Mesenchymal stem cell (in vitro differentiated cells and primary cell): Measurements from ENCODE around the gene MYOZ1.
"Not testable (repeated sequence)": the region's sequence is repeated elsewhere in the genome, so short reads cannot be mapped to it uniquely, and the experiment has no call there.

Experiments used
- DNase-seq: peaks from one replicate; pipeline ENCODE4 v3.0.0-alpha.2; 2013
- H2AFZ ChIP-seq: one replicate; pipeline ENCODE4 v1.6.1; 2013; ENCODE audit warnings: low read depth, mild to moderate bottlenecking, control low read depth, inconsistent platforms, low read length, moderate library complexity
- H2AK5ac ChIP-seq: 2 replicates; pipeline ENCODE4 v1.6.1; 2013; ENCODE audit warnings: low read length, moderate library complexity, mild to moderate bottlenecking, inconsistent platforms; ENCODE audit not compliant: severe bottlenecking
- H2BK120ac ChIP-seq: one replicate; pipeline ENCODE4 v1.6.1; 2013; ENCODE audit warnings: low read depth, mild to moderate bottlenecking, inconsistent platforms, low read length, moderate library complexity
- H2BK12ac ChIP-seq, 2 experiments: one replicate each; pipeline ENCODE4 v1.6.1; 2013; ENCODE audit warnings: inconsistent platforms in 2 of 2, low read length in 2 of 2, mild to moderate bottlenecking in 2 of 2, moderate library complexity in 2 of 2, control low read depth in 1 of 2
- H2BK15ac ChIP-seq: one replicate; pipeline ENCODE4 v1.6.1; 2013; ENCODE audit warnings: mild to moderate bottlenecking, low read depth, inconsistent platforms; ENCODE audit not compliant: poor library complexity, severe bottlenecking
- H2BK5ac ChIP-seq: 2 replicates; pipeline ENCODE4 v1.6.1; 2013; ENCODE audit warnings: low read depth, mild to moderate bottlenecking, low read length, control low read depth, inconsistent platforms; ENCODE audit not compliant: poor library complexity, severe bottlenecking
- H3K14ac ChIP-seq, 2 experiments: one replicate each; pipeline ENCODE4 v1.6.1; 2013; ENCODE audit warnings: inconsistent platforms in 2 of 2, low read length in 2 of 2, control low read depth in 1 of 2, mild to moderate bottlenecking in 1 of 2, moderate library complexity in 1 of 2
- H3K18ac ChIP-seq, 2 experiments: one replicate each; pipeline ENCODE4 v1.6.1; 2013; ENCODE audit warnings: inconsistent platforms in 2 of 2, low read length in 2 of 2, control low read depth in 1 of 2, low read depth in 1 of 2, mild to moderate bottlenecking in 1 of 2
- H3K23ac ChIP-seq, 2 experiments: one replicate each; pipeline ENCODE4 v1.6.1; 2013; ENCODE audit warnings: inconsistent platforms in 2 of 2, low read length in 2 of 2, mild to moderate bottlenecking in 2 of 2, moderate library complexity in 2 of 2, control low read depth in 1 of 2
- H3K27ac ChIP-seq: 2 replicates; pipeline ENCODE4 v1.5.1; 2013; ENCODE audit warnings: mild to moderate bottlenecking, moderate library complexity, low read length, control low read depth, inconsistent platforms; ENCODE audit not compliant: poor library complexity, severe bottlenecking
- H3K27me3 ChIP-seq, 2 experiments: 2 replicates each; pipeline versions ENCODE4 v1.6.1 to v1.7.0; 2013; ENCODE audit warnings: low read length in 2 of 2, mild to moderate bottlenecking in 2 of 2, moderate library complexity in 2 of 2, control low read depth in 1 of 2, inconsistent platforms in 1 of 2; ENCODE audit not compliant: control insufficient read depth in 1 of 2, insufficient read depth in 1 of 2
- H3K36me3 ChIP-seq, 2 experiments: 2 replicates each; pipeline versions ENCODE4 v1.6.1 to v1.7.0; 2013; ENCODE audit warnings: low read length in 2 of 2, control low read depth in 1 of 2, inconsistent platforms in 1 of 2, low read depth in 1 of 2, mild to moderate bottlenecking in 1 of 2; ENCODE audit not compliant: insufficient read depth in 2 of 2, control insufficient read depth in 1 of 2
- H3K4ac ChIP-seq, 2 experiments: one replicate each; pipeline ENCODE4 v1.6.1; 2013; ENCODE audit warnings: inconsistent platforms in 2 of 2, low read length in 2 of 2, mild to moderate bottlenecking in 2 of 2, moderate library complexity in 2 of 2, control low read depth in 1 of 2, low read depth in 1 of 2
- H3K4me1 ChIP-seq: 2 replicates; pipeline ENCODE4 v1.6.1; 2013; ENCODE audit warnings: low read depth, low read length, control low read depth; ENCODE audit not compliant: control insufficient read depth, insufficient read depth
- H3K4me2 ChIP-seq: 2 replicates; pipeline ENCODE4 v1.6.1; 2013; ENCODE audit warnings: low read length, mild to moderate bottlenecking, inconsistent platforms; ENCODE audit not compliant: poor library complexity, severe bottlenecking
- H3K4me3 ChIP-seq, 2 experiments: 2 replicates each; pipeline versions ENCODE4 v1.5.1 to v1.7.0; 2013; ENCODE audit warnings: low read length in 2 of 2, mild to moderate bottlenecking in 2 of 2, control low read depth in 1 of 2, low read depth in 1 of 2; ENCODE audit not compliant: insufficient read depth in 1 of 2
- H3K79me1 ChIP-seq: replicated peaks from 2 replicates; pipeline ENCODE4 v1.6.1; 2013; ENCODE audit warnings: mild to moderate bottlenecking, control low read depth, low read length, inconsistent platforms; ENCODE audit not compliant: poor library complexity, severe bottlenecking
- H3K9ac ChIP-seq: 2 replicates; pipeline ENCODE4 v1.7.0; 2013; ENCODE audit warnings: mild to moderate bottlenecking, low read length, moderate library complexity
- H3K9me3 ChIP-seq: 2 replicates; pipeline ENCODE4 v1.7.0; 2013; ENCODE audit warnings: mild to moderate bottlenecking, low read length; ENCODE audit not compliant: control insufficient read depth
- H4K8ac ChIP-seq: one replicate; pipeline ENCODE4 v1.6.1; 2013; ENCODE audit warnings: inconsistent platforms, mild to moderate bottlenecking, low read length, moderate library complexity
- H4K91ac ChIP-seq: one replicate; pipeline ENCODE4 v1.6.1; 2013; ENCODE audit warnings: mild to moderate bottlenecking, low read length, inconsistent platforms
- WGBS: methylation state at CpG from one replicate; pipeline ENCODE4 v1.1.7; 2013; ENCODE audit warnings: mixed read lengths; 5-methylcytosine and 5-hydroxymethylcytosine counted together

MYOZ1 gene

DNA sequence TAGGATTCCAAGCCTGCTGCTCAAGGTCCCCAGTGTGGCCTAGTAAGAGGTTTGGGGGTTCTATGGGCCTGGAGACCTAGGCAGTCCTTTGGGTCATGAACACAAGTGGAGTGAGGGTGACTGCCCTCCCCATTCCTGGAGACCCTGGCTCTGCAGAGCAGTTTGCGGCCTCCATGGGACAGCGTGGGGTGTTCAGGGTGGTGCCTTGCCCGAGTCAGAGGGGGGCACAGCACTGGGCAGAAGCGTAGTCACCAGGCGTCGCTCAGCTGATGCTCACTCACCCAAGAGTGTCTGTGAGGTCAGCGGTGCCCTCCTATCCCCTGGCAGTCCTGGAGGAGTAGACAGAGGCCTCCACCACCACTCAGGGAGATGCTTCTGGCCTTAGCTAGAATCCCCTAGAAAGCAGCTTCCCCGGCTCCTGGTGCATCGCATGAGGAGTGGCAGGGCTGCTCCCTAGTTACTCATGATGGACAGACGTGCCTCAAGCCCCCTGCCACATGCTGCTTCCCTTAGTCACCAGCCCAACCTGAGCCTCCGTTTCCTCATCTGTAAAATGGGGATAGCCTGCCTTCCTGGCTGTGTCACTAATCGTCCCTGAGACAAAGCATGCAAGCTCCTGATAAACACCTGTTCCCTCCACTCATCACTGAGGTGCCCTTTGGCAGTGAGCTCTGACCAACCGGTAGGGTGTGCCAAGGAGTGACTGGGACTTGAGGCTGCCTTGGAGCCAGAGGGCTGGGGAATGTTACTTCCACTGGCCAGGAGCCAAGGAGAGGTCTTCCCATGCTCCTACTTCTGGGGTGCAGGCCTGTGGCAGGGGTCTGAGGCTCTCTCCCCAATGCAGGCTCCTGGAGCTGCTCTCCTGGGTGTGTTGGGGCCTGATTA lies 23.1 kb upstream of the MYOZ1 start:
- H4K91ac ChIP-seq, H3K36me3 ChIP-seq, H2AK5ac ChIP-seq, H2BK15ac ChIP-seq, H3K4me3 ChIP-seq, H3K4me2 ChIP-seq, H2BK5ac ChIP-seq, H3K9ac ChIP-seq, H3K4ac ChIP-seq, H3K79me1 ChIP-seq, H3K9me3 ChIP-seq, H4K8ac ChIP-seq, H2BK120ac ChIP-seq, H3K18ac ChIP-seq, H3K14ac ChIP-seq, H2BK12ac ChIP-seq, H2AFZ ChIP-seq, H3K27me3 ChIP-seq, H3K27ac ChIP-seq, H3K23ac ChIP-seq, DNase-seq: not testable (repeated sequence)
- WGBS = 89% methylated on average over 11 of the region's 13 CpGs
- peaks cover 13% of the 10 kb centered on the region for H3K4me1 ChIP-seq

- H3K9me3 ChIP-seq, H3K18ac ChIP-seq, H2BK5ac ChIP-seq, H4K8ac ChIP-seq, H2AK5ac ChIP-seq, H3K9ac ChIP-seq, H3K79me1 ChIP-seq, H4K91ac ChIP-seq, H3K4me3 ChIP-seq, H3K27me3 ChIP-seq, H3K14ac ChIP-seq, DNase-seq, H2BK120ac ChIP-seq, H2BK15ac ChIP-seq, H3K23ac ChIP-seq, H2BK12ac ChIP-seq, H2AFZ ChIP-seq, H3K36me3 ChIP-seq, H3K27ac ChIP-seq, H3K4me2 ChIP-seq, H3K4ac ChIP-seq: not testable (repeated sequence)
- WGBS = 86% methylated on average over 10 of the region's 10 CpGs
- peaks cover 13% of the 10 kb centered on the region for H3K4me1 ChIP-seq
Measured at GRCh38 chr10:73663621-73664020, 22.3 kb upstream of the MYOZ1 start.

DNA sequence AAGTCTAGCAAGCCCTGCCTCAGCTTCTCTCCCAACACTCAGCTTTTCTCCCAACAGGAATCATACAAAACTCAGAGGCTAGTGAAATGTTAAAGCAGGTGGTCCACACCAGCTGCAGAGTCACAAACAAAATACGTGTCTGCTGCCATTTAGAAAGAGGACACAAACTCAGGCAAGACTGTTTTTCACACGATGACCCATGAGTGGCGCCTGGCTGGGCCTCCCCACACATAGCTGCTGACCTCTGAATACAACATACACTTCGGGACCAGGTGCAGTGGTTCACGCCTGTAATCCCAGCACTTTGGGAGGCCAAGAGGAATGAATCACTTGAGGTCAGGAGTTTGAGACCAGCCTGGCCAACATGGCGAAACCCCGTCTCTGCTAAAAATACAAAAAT lies 21.4 kb upstream of the MYOZ1 start:
- not testable (repeated sequence) for H3K9ac ChIP-seq, H4K91ac ChIP-seq, H3K27me3 ChIP-seq, H3K23ac ChIP-seq, H3K4ac ChIP-seq, DNase-seq, H3K4me3 ChIP-seq, H2AK5ac ChIP-seq, H2AFZ ChIP-seq, H2BK120ac ChIP-seq, H3K14ac ChIP-seq, H2BK5ac ChIP-seq, H3K36me3 ChIP-seq, H4K8ac ChIP-seq, H3K4me2 ChIP-seq, H3K27ac ChIP-seq, H3K79me1 ChIP-seq, H3K9me3 ChIP-seq, H3K18ac ChIP-seq
- Histone ChIP-seq H2BK15ac (peak overlapping the region; percentile 28), H2BK12ac (peak overlapping the region in 1 of 2 experiments; percentile 54), H3K4me1 (peaks cover 11% of the 10 kb centered on the region)
- 94% methylated on average over 7 of the region's 7 CpGs for WGBS

DNA sequence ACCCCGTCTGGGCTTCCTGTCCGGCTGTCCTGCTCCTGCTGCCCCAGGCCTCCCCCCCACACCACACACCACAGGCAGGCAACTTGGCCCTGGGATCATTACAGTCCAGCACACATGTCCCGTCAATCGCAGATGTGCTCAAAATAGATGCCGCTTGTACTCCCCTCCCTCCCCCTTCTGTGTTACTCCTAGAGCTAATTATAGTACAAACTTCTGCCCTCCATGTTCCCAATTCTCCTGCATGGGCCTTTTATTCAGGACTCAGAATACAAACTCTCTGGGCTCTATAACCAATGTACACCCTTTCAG lies 14.7 kb upstream of the MYOZ1 start, which contains the start of gene SYNPO2L:
SYNPO2L (minus strand) TSS at position 40 of the 309 bp plus-strand sequence. CDS start 107 bp downstream, outside the sequence.
- Histone ChIP-seq H3K4me3 (no peak within 1 kb of the TSS), H3K4ac (no peak within 1 kb of the TSS), H3K18ac (no peak within 1 kb of the TSS), H3K27me3 (peaks cover 0 to 12% of the 10 kb centered on the region in 2 experiments), H2BK15ac (no peak within 1 kb of the TSS), H3K4me1 (peaks cover 1% of the 10 kb centered on the region), H3K9me3 (no peaks in the 10 kb centered on the region), H3K23ac (no peak within 1 kb of the TSS), H3K27ac (no peak within 1 kb of the TSS), H4K91ac (no peak within 1 kb of the TSS), H2BK120ac (no peak within 1 kb of the TSS), H4K8ac (no peak within 1 kb of the TSS), H3K79me1 (no peaks in the 10 kb centered on the region), H2AK5ac (peak within 1 kb of the TSS; percentile 24), H3K9ac (no peak within 1 kb of the TSS), H3K4me2 (no peak within 1 kb of the TSS), H2BK5ac (no peak within 1 kb of the TSS), H2AFZ (no peak within 1 kb of the TSS), H2BK12ac (peak within 1 kb of the TSS in 1 of 2 experiments; percentile 61), H3K14ac (no peak within 1 kb of the TSS), H3K36me3 (no peaks in the 10 kb centered on the region)
- no peak for DNase-seq
- 89% methylated on average over 5 of the region's 5 CpGs for WGBS
